H1 (cell line): Measurements from ENCODE around the gene GREB1. TPM values are rescaled to one million over a fixed set of nuclear protein-coding genes. Genes with fewer than 3 reads are reported as not detected.

ENCODE experiments used
- CTCF ChIA-PET: fragments of 300-600 bp; sonication (Branson Sonifier 250); formaldehyde crosslinking; loops from one replicate; lab custom pipeline; 2021; ENCODE audit not compliant: partially characterized antibody; lab: Charles Lee
- POLR2A ChIA-PET: fragments of 300-600 bp; sonication (Branson Sonifier 250); formaldehyde crosslinking; loops from one replicate; lab custom pipeline; 2021; ENCODE audit warnings: inconsistent platforms; ENCODE audit not compliant: partially characterized antibody; lab: Charles Lee
- DNase-seq, 2 experiments: peaks; one replicate each; pipeline versions ENCODE4 v3.0.0 to v3.0.0-alpha.2; 2010 to 2022; ENCODE audit warnings: low spot score in 2 of 2, low read depth in 1 of 2, mixed read lengths in 1 of 2
- FAIRE-seq: peaks from 2 replicates; lab custom pipeline; 2011; peaks lifted over from hg19 to GRCh38; lab: Jason Lieb, UNC
- H2AFZ ChIP-seq: 2 replicates; pipeline ENCODE4 v1.8.1; 2012; ENCODE audit warnings: low read length, inconsistent platforms
- H2AK5ac ChIP-seq: 2 replicates; pipeline ENCODE4 v1.6.1; 2013; ENCODE audit warnings: low read depth, low read length
- H2BK120ac ChIP-seq: replicated peaks from 2 replicates; pipeline ENCODE3; 2013; ENCODE audit warnings: low read depth, low read length, inconsistent platforms
- H2BK12ac ChIP-seq: 2 replicates; pipeline ENCODE4 v1.6.1; 2013; ENCODE audit warnings: low read depth, low read length
- H2BK15ac ChIP-seq: 2 replicates; pipeline ENCODE4 v1.6.1; 2013; ENCODE audit warnings: low read length
- H2BK20ac ChIP-seq: 2 replicates; pipeline ENCODE4 v1.6.1; 2013; ENCODE audit warnings: low read length
- H2BK5ac ChIP-seq: 2 replicates; pipeline ENCODE4 v1.6.1; 2013; ENCODE audit warnings: low read depth, low read length
- H3K14ac ChIP-seq: 2 replicates; pipeline ENCODE4 v1.6.1; 2013; ENCODE audit warnings: inconsistent platforms; ENCODE audit not compliant: insufficient read length
- H3K18ac ChIP-seq: 2 replicates; pipeline ENCODE4 v1.6.1; 2013; ENCODE audit warnings: low read length; ENCODE audit errors: extremely low read depth
- H3K23ac ChIP-seq: 2 replicates; pipeline ENCODE4 v1.6.1; 2013; ENCODE audit warnings: inconsistent platforms; ENCODE audit not compliant: insufficient read length
- H3K23me2 ChIP-seq: 2 replicates; pipeline ENCODE4 v1.6.1; 2013; ENCODE audit warnings: low read depth, low read length
- H3K27ac ChIP-seq: 2 replicates; pipeline ENCODE4 v1.6.1; 2011; ENCODE audit warnings: low read depth, low read length, inconsistent platforms
- H3K27me3 ChIP-seq, 4 experiments: replicated peaks in 1 of 4; 1 replicate in 1 of 4; 2 replicates in 3 of 4; pipeline versions ENCODE4 v1.6.1 to v1.8.1; 2011 to 2013; ENCODE audit warnings: low read length in 3 of 4, mild to moderate bottlenecking in 3 of 4, inconsistent platforms in 2 of 4, mixed read lengths in 2 of 4, moderate library complexity in 1 of 4; ENCODE audit not compliant: control insufficient read depth in 3 of 4, insufficient read depth in 3 of 4; ENCODE audit errors: extremely low read depth in 1 of 4
- H3K36me3 ChIP-seq, 4 experiments: 2 replicates each; pipeline versions ENCODE4 v1.6.1 to v1.8.1; 2011 to 2013; ENCODE audit warnings: mild to moderate bottlenecking in 4 of 4, low read length in 3 of 4, moderate library complexity in 2 of 4, control low read depth in 1 of 4, inconsistent platforms in 1 of 4; ENCODE audit not compliant: insufficient read depth in 4 of 4, control insufficient read depth in 2 of 4
- H3K4ac ChIP-seq: replicated peaks from 2 replicates; pipeline ENCODE3; 2013; ENCODE audit warnings: low read length, low read depth, mixed read lengths, inconsistent platforms; ENCODE audit not compliant: insufficient read length
- H3K4me1 ChIP-seq, 4 experiments: replicated peaks in 1 of 4; 1 replicate in 1 of 4; 2 replicates in 3 of 4; pipeline versions ENCODE4 v1.6.1 to v1.8.1; 2011 to 2013; ENCODE audit warnings: low read length in 3 of 4, inconsistent platforms in 2 of 4, mixed read lengths in 1 of 4; ENCODE audit not compliant: insufficient read depth in 4 of 4, control insufficient read depth in 3 of 4
- H3K4me2 ChIP-seq, 2 experiments: 2 replicates each; pipeline versions ENCODE4 v1.6.1 to v1.8.1; 2011 to 2013; ENCODE audit warnings: low read depth in 2 of 2, low read length in 2 of 2, control low read depth in 1 of 2, inconsistent platforms in 1 of 2, mild to moderate bottlenecking in 1 of 2; ENCODE audit not compliant: insufficient read depth in 1 of 2
- H3K4me3 ChIP-seq, 4 experiments: fragments of 200-600, 300-600 bp in 1 of 4; sonication (generic), shearing (Covaris generic), sonication (Bioruptor Twin) in 1 of 4; 2 replicates each; pipeline versions ENCODE4 v1.5.1 to v1.8.1; 2011 to 2016; ENCODE audit warnings: low read length in 4 of 4, low read depth in 3 of 4, control low read depth in 2 of 4, inconsistent platforms in 2 of 4, mild to moderate bottlenecking in 2 of 4, mixed read lengths in 1 of 4, moderate library complexity in 1 of 4; ENCODE audit not compliant: insufficient read depth in 2 of 4; ENCODE audit errors: extremely low read depth in 1 of 4
- H3K56ac ChIP-seq: replicated peaks from 2 replicates; pipeline ENCODE3; 2013; ENCODE audit warnings: low read depth, mild to moderate bottlenecking, mixed read lengths, low read length, inconsistent platforms; ENCODE audit not compliant: insufficient read length
- H3K79me1 ChIP-seq: 2 replicates; pipeline ENCODE4 v1.6.1; 2013; ENCODE audit warnings: low read depth, low read length, control low read depth
- H3K79me2 ChIP-seq, 2 experiments: 2 replicates each; pipeline versions ENCODE4 v1.6.1 to v1.8.1; 2012 to 2013; ENCODE audit warnings: low read length in 2 of 2, mild to moderate bottlenecking in 2 of 2, inconsistent platforms in 1 of 2; ENCODE audit not compliant: insufficient read depth in 2 of 2, control insufficient read depth in 1 of 2
- H3K9ac ChIP-seq, 4 experiments: replicated peaks in 1 of 4; 1 replicate in 1 of 4; 2 replicates in 3 of 4; pipeline versions ENCODE4 v1.6.1 to v1.8.1; 2011 to 2013; ENCODE audit warnings: low read depth in 3 of 4, low read length in 3 of 4, control low read depth in 2 of 4, mild to moderate bottlenecking in 2 of 4, moderate library complexity in 2 of 4, inconsistent platforms in 1 of 4; ENCODE audit errors: extremely low read depth in 1 of 4
- H3K9me3 ChIP-seq, 2 experiments: 2 replicates each; pipeline versions ENCODE4 v1.6.1 to v1.8.1; 2012 to 2013; ENCODE audit warnings: mild to moderate bottlenecking in 2 of 2, moderate library complexity in 2 of 2, control low read depth in 1 of 2, inconsistent platforms in 1 of 2, low read depth in 1 of 2, low read length in 1 of 2, mixed read lengths in 1 of 2; ENCODE audit not compliant: insufficient read depth in 2 of 2
- H4K20me1 ChIP-seq, 2 experiments: replicated peaks in 1 of 2; 2 replicates each; pipeline versions ENCODE3 to v1.8.1; 2011 to 2013; ENCODE audit warnings: inconsistent platforms in 2 of 2, low read length in 2 of 2, mild to moderate bottlenecking in 1 of 2; ENCODE audit not compliant: insufficient read depth in 2 of 2, control insufficient read depth in 1 of 2
- H4K5ac ChIP-seq: 2 replicates; pipeline ENCODE4 v1.6.1; 2013; ENCODE audit warnings: low read length, low read depth, mixed read lengths, inconsistent platforms; ENCODE audit not compliant: insufficient read length
- H4K8ac ChIP-seq: 2 replicates; pipeline ENCODE4 v1.8.0; 2013; ENCODE audit warnings: mild to moderate bottlenecking, moderate library complexity, low read length, inconsistent platforms; ENCODE audit not compliant: insufficient read depth; ENCODE audit errors: extremely low read depth
- H4K91ac ChIP-seq: replicated peaks from 2 replicates; pipeline ENCODE3; 2013; ENCODE audit warnings: low read length, mixed read lengths, inconsistent platforms; ENCODE audit not compliant: insufficient read length
- CEBPB ChIP-seq: IDR thresholded peaks from 2 replicates; pipeline ENCODE4 v1.6.1; 2012; ENCODE audit warnings: low read depth, low read length
- JUN ChIP-seq: IDR thresholded peaks from 2 replicates; pipeline ENCODE4 v1.6.1; 2011; ENCODE audit warnings: low read depth, mild to moderate bottlenecking, improper control_type of control experiment, low read length
- POLR2A ChIP-seq, 2 experiments: IDR thresholded peaks; 1 replicate in 1 of 2; 2 replicates in 1 of 2; pipeline ENCODE4 v1.6.1; 2011; ENCODE audit warnings: low read depth in 2 of 2, low read length in 2 of 2, mild to moderate bottlenecking in 2 of 2; ENCODE audit errors: control extremely low read depth in 1 of 2
- POLR2AphosphoS5 ChIP-seq: IDR thresholded peaks from 2 replicates; pipeline ENCODE4 v1.6.1; 2011; ENCODE audit warnings: low read depth, low read length
- POU5F1 ChIP-seq: IDR thresholded peaks from 2 replicates; pipeline ENCODE4 v1.6.1; 2011; ENCODE audit warnings: low read depth, mild to moderate bottlenecking, low read length, moderate library complexity
- RAD21 ChIP-seq, 2 experiments: IDR thresholded peaks in 1 of 2; conservative IDR thresholded peaks in 1 of 2; 2 replicates each; pipeline ENCODE4 v1.6.1; 2011; ENCODE audit warnings: low read depth in 2 of 2, low read length in 2 of 2, improper control_type of control experiment in 1 of 2, inconsistent platforms in 1 of 2, mild to moderate bottlenecking in 1 of 2, moderate library complexity in 1 of 2
- RNF2 ChIP-seq: fragments of 200-900, 300-1000 bp; sonication (generic); IDR thresholded peaks from 2 replicates; pipeline ENCODE4 v1.7.1; 2016; ENCODE audit warnings: borderline replicate concordance, low read depth, mild to moderate bottlenecking, antibody characterized with exemption, low read length; ENCODE audit not compliant: poor library complexity, severe bottlenecking; ENCODE audit errors: missing control alignments
- SIN3A ChIP-seq, 2 experiments: IDR thresholded peaks in 1 of 2; conservative IDR thresholded peaks in 1 of 2; 2 replicates each; pipeline ENCODE4 v1.6.1; 2011 to 2012; ENCODE audit warnings: low read length in 2 of 2, improper control_type of control experiment in 1 of 2, low read depth in 1 of 2, mild to moderate bottlenecking in 1 of 2
- SIRT6 ChIP-seq: IDR thresholded peaks from one replicate; pipeline ENCODE4 v1.7.1; 2012; ENCODE audit warnings: low read length, inconsistent platforms
- SIX5 ChIP-seq: IDR thresholded peaks from 2 replicates; pipeline ENCODE4 v1.6.1; 2011; ENCODE audit warnings: mild to moderate bottlenecking, low read depth, low read length
- SP4 ChIP-seq: IDR thresholded peaks from 2 replicates; pipeline ENCODE4 v1.6.1; 2012; ENCODE audit warnings: low read length, inconsistent platforms
- TCF12 ChIP-seq: IDR thresholded peaks from 2 replicates; pipeline ENCODE4 v1.6.1; 2011; ENCODE audit warnings: low read depth, mild to moderate bottlenecking, low read length
- WGBS, 2 experiments: shearing (Covaris generic) in 1 of 2; methylation state at CpG; one replicate each; pipeline versions ENCODE4 v1.1.6 to v1.1.7; 2013 to 2015; ENCODE audit warnings: low lambda C conversion rate in 2 of 2, mixed read lengths in 2 of 2, inconsistent platforms in 1 of 2, low coverage in 1 of 2, missing lambda C conversion rate in 1 of 2; ENCODE audit not compliant: insufficient replicate concordance in 2 of 2, insufficient coverage in 1 of 2, insufficient read length in 1 of 2; ENCODE audit errors: extremely low coverage in 1 of 2, missing lambda C conversion rate in 1 of 2; 5-methylcytosine and 5-hydroxymethylcytosine counted together
- polyA plus RNA-seq, 7 experiments: library from polyadenylated mRNA; depleted of rRNA in 3 of 7; stranded (reverse) in 5 of 7; unstranded in 2 of 7; fragments of >200 nt in 5 of 7; fragments of 200-250 nt in 2 of 7; gene quantifications; 1 replicate in 5 of 7; 2 replicates in 1 of 7; 4 replicates in 1 of 7; pipeline versions ENCODE4 v1.2.1 to v1.2.3, GENCODE V29; 2011 to 2013; ENCODE audit warnings: missing spikeins in 2 of 7, mixed read lengths in 2 of 7
- total RNA-seq: library from RNA; stranded (reverse); fragmentation: NEBNext Ultra II Directional; extraction: Animal tissue kit (Norgen Biotek cat#: 25700); gene quantifications from 2 replicates; pipeline ENCODE4 v1.2.1, GENCODE V29; 2021
- TF ChIP-seq, protein P1 (sequence below): IDR thresholded peaks from 2 replicates; pipeline ENCODE4 v1.6.1; 2012; ENCODE audit warnings: inconsistent platforms

The GREB1 gene
- total and polyA plus RNA-seq, 2 of the 8 experiments (the other 6 are each of a cell fraction or from before 2014, with no cell fraction given) = 7.9 to 43.4 TPM

DNA sequence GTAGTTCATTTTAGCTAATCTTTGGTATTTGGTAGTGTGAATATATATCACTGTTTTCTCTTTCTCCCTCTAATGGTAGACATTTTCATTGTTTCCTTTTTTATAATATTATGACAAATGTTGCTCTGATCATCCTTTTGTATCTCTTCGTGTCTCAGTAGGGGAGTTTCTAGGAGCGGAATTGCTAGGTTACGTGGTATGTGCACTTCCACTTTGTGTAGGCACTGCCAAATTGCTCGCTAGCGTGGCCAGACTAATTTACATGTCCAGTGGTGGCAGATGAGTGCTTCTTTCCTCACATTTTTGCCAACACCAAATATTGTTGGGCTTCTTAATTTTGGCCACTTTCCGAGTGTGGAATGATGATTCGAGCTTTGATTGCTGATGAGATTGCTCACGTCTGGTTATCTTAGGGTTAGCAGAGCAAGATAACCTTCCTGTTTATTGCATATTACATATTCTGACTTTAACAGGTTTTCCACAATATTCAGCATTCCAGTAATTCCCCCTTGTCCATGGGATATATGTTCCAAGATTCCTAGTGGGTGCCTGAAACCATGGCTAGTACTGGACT is 30.4 kb upstream of the GREB1 start:
- H2BK15ac ChIP-seq = no peak overlapping the region
- DNase-seq (no peak), FAIRE-seq (no peak)
- H3K18ac ChIP-seq = no peak overlapping the region
- peaks cover 2 to 8% (median 6%) of the 10 kb centered on the region in 4 experiments; a peak in 3 of 7 replicates for H3K4me1 ChIP-seq
- H3K27ac ChIP-seq = no peak overlapping the region
- no peak overlapping the region for H4K8ac ChIP-seq
- no peak overlapping the region for H3K14ac ChIP-seq
- H4K91ac ChIP-seq = no peak overlapping the region
- H3K23ac ChIP-seq = no peak overlapping the region
- H2AK5ac ChIP-seq = no peak overlapping the region
- H2AFZ ChIP-seq = no peak overlapping the region
- no peak overlapping the region for H3K56ac ChIP-seq
- H3K36me3 ChIP-seq = no peaks in the 10 kb centered on the region
- H4K20me1 ChIP-seq = peaks cover 0 to 9% of the 10 kb centered on the region in 2 experiments
- no peak overlapping the region for H2BK20ac ChIP-seq
- peaks cover 0 to 33% of the 10 kb centered on the region in 2 experiments; a peak in 2 of 4 replicates for H3K79me2 ChIP-seq
- no peak overlapping the region for H3K4me3 ChIP-seq
- H3K23me2 ChIP-seq = no peaks in the 10 kb centered on the region
- H3K4ac ChIP-seq = no peak overlapping the region
- 0 out of 4 replicates have a peak, but pooled peaks cover 0 to 8% of the 10 kb centered on the region in 2 experiments for H3K9me3 ChIP-seq
- peaks cover 5% of the 10 kb centered on the region for H3K79me1 ChIP-seq
- H3K4me2 ChIP-seq = no peak overlapping the region
- no peak overlapping the region for H4K5ac ChIP-seq
- no peaks in the 10 kb centered on the region for H3K27me3 ChIP-seq
- no peak overlapping the region for H2BK12ac ChIP-seq
- ChIA-PET POLR2A (no interaction called here), CTCF (interaction anchor here (0.9 to 1.1 kb wide), 2 partner anchors 31 to 185 kb away, joined by 3 to 4 read pairs; partner anchors contain the start of gene GREB1)
- 70% methylated on average over 8 of the region's 8 CpGs; no CpG with 5 or more reads in 1 of the 2 experiments for WGBS, 2 experiments
- H3K9ac ChIP-seq = no peak overlapping the region
- no peak overlapping the region for H2BK120ac ChIP-seq
- no peak overlapping the region for H2BK5ac ChIP-seq
- TF ChIP-seq CEBPB (no peak), POLR2AphosphoS5 (no peak), RAD21 (IDR thresholded peaks at IDR 0.05 in 1 of 2, conservative IDR thresholded peaks at IDR 0.05 in 1 of 2; ENCODE audit: low read depth in 2 of 2, low read length in 2 of 2) (no peak), SIN3A (conservative IDR thresholded peaks at IDR 0.05 in 1 of 2, IDR thresholded peaks at IDR 0.05 in 1 of 2; ENCODE audit: low read depth in 1 of 2, low read length in 2 of 2) (no peak), POLR2A (IDR thresholded peaks at IDR 0.05; ENCODE audit: control extremely low read depth in 1 of 2, low read depth in 2 of 2, low read length in 2 of 2) (no peak), POU5F1 (no peak), SIX5 (no peak), JUN (no peak), SIRT6 (no peak), RNF2 (no peak), SP4 (no peak), TCF12 (no peak)
- TF ChIP-seq, protein P1, sequence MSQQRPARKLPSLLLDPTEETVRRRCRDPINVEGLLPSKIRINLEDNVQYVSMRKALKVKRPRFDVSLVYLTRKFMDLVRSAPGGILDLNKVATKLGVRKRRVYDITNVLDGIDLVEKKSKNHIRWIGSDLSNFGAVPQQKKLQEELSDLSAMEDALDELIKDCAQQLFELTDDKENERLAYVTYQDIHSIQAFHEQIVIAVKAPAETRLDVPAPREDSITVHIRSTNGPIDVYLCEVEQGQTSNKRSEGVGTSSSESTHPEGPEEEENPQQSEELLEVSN = no peak
